Stimulated activated CD4-positive, alpha-beta T cell treated with anti-CD3 and anti-CD28 coated beads, TNF-alpha, amount 100 ng/mL, for 1 hour (primary cell): ENCODE measurements around the gene EVA1A.

Experiments
- DNase-seq, 3 donors: peaks; one replicate each; pipeline ENCODE4 v3.0.0-alpha.2; 2020; ENCODE audit warnings: low read depth in 3 of 3, low spot score in 1 of 3

Gene EVA1A

GRCh38 chr2:75518638-75519465 lies 41.9 kb downstream of the EVA1A start:
- DNase-seq: no peak

GRCh38 chr2:75517547-75518230 lies 43.0 kb downstream of the EVA1A start:
- DNase-seq: no peak

DNA sequence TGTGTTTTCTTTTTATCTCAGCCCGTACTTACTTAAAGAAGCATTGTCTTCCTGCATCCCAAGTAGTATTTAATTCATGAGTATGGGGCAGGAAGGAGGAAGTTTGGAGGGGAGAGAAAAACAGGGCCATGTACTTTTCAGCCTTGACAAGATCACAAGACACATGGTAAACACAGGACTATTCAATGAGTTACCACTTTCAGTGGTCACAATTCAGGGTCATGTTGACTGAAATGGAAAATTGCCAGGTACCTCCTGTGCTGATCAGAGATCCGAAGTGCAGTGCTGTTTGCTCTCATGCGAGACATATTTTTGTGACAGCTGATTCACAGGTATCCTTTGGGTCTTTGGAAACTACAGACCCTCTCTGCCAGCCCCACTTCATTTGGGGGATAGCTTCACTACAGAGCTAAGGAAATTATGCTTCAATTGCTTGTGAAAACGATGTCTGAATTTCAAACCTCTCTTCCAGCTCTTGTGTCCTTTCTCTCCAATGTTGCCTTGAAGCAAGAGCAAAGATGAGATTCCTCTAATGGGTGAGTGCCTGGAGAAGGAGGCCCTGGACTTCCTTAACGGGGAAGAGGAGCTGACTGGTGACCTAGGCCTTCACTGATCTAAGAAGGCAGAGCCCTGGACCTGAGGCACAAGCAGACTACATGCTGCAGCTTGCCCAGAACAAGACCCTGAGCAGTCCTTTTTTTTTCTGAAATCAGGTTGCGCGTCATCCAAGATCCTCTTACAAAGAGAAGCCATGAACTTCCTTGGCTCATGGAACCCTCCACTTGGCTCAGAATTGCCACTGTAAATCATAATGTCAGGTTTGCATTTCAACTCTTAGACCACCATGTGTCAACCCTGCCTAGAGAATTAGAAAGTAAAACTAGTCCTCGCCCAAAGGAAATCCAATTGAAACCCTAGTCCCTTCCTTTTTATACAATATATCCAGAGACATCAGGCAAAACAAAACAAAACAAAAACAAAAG lies 44.1 kb downstream of the EVA1A start:
- DNase-seq: no peak

DNA sequence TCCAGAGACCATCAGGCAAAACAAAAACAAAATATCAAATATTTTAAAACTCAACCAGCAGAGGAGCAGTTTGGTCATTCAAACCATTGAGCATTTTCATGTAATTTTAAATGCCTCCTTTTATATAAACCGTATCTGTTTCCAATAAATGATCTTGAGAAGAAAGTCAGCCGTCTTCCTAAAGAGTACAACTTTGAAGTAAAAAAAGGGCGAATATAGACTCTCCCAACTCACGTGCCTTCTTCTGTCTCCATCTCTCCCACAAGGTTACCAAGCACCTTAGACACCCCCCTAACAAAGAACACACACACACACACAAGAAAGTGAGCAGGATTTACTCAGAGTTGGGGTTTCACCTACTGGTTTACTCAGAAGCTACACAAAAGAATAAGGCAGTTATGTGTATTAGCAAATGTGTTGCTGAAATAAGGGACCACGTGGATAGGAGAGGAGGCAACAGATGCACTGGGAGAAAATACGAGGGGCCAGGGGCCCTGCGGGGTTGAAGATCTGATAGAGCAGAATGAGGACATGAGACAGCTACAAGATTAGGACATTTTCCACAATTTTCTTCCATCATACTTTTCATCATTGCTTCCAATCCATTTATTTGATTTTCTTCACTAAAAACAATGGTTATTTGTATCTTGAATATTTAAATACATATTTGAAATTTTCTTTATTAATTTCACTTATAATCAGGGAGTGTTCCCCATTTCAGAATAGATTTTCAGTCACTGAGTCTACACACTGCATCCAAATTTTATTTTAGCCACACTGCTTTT lies 45.0 kb downstream of the EVA1A start:
- no peak for DNase-seq

DNA sequence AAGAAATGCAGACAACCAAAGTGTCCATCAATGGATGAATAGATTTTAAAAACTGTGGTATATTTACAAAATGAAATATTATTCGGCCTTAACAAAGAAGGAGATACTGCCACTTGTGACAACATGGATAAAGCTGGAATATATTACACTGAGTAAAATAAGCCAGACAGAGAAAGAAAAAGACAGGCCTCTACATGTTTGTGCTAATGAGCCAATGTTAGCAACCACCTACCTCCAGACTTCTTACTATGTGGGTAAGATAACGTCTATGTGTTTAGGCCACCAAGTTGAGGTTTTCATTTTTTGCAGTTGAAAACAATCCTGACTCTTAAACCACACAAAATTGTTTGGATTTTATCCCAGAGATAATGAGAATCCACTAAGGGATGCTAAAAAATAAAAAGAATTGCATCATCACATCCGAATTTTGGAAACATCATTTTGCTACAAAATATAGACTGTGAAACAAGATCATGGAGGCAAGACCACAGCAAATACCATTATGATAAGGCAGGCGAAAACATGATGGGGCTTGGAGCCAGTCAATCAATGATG lies 47.0 kb downstream of the EVA1A start:
- DNase-seq: no peak

DNA sequence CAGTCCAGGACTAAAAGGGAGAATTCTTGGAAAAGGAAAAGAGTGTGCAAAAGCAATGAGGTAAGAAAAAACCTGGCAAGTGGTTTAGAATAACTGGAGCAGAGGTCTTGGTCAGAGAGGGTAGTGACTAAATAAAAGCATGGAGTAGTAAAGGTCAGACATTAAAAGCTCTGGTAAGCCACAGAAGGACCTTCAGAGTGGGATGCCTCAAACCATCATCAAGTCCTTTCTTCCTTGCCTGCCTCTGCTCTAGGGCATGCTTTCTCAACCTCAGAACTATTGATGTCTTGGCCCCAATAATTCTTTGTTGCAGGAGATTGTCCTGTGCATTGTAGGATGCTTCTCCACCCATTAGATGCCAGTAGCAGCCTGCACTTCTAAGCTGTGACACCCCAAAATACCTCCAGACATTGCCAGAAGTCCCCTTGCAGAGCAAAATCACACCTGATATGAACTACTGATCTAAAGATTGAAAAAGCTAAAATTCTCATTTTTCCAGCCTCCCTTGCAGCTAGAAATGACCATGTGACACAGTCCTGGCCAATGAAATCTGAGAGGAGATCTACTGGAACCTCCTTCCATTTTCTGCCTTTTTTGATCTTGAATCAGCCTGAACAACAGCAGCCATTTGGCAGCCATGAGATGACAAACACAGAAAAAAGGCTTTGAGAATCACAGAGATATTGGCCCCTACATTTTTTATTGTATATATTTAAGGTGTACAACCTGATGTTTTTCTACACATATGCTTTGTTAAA lies 48.1 kb downstream of the EVA1A start:
- no peak for DNase-seq

GRCh38 chr2:75506101-75506697 lies 54.5 kb downstream of the EVA1A start:
- no peak for DNase-seq

DNA sequence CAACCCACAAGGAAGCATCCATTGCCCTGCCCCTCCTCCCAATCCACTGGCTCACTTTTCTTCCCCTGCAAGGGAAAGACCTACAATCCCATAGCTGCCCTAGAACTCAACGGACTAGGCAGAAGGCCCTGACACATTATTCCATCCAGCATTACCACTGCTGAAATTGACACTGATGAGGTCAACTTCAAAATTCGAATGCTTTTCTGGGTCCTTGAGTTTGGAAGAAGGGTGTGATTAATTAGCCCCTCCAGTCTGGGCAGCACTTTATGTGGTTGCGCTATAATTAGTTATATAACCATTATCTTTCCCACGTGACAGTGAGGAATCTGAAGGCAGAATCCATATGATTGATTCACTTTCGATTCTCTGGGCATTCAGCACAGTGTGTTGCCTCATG lies 55.7 kb downstream of the EVA1A start:
- DNase-seq: no peak

GRCh38 chr2:75503048-75503607 lies 57.6 kb downstream of the EVA1A start:
- DNase-seq: no peak

GRCh38 chr2:75500633-75501032 lies 60.1 kb downstream of the EVA1A start:
- DNase-seq: no peak

DNA sequence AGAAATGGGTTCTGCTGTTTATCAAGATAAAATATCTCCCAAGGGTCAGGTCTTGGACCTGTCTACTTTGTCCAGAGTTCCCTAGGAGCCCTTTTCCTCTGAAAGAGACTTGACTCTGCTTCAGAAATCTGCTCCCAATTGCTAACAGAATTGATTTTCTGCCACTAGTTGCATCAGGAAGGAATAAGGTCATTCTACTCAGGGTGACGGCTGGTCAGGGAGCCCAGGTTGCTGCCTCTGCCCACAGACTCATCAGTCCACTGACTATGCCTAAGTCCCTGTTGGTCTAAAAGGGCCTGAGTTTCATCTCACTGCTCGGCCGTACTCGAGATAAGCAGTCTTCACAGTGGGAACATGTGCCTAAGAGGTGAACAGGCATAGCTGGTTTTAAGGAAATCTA lies 61.2 kb downstream of the EVA1A start:
- no peak for DNase-seq

- DNase-seq: no peak
Measured at GRCh38 chr2:75498907-75499306, 61.8 kb downstream of the EVA1A start.

DNA sequence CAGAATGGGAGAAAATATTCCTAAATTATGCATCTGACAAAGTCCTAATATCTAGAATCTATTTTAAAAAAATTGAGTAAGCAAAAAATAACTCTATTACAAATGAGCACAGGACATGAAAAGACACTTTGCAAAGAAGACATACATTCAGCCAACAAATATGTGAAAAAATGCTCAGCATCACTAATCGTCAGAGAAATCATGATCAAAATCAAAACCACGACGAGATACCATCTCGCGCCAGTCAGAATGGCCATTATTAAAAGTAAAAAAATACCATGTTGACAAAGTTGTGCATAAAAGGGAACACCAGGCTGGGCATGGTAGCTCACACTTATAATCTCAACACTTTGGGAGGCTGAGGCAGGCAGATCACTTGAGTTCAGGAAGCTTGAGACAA lies 63.5 kb downstream of the EVA1A start:
- no peak for DNase-seq

DNA sequence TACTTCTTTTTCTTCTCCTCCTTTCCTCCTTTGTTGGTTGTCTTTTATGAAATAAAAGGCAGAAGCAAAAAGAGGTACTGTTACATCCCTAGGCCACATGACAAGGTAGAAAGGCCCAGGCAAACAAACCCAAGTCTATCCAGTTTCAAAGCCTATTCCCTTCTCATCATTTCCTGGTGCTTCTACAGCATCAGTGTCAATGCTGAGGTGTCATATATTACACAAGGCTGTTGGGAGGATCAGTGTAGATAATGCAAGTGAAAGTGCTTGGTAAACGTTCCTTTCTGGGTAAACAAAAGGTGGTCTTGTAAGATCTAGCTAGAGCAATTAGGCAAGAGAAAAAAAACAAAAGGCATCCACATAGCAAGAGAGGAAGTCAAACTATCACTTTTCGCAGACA lies 64.9 kb downstream of the EVA1A start:
- DNase-seq: no peak

DNA sequence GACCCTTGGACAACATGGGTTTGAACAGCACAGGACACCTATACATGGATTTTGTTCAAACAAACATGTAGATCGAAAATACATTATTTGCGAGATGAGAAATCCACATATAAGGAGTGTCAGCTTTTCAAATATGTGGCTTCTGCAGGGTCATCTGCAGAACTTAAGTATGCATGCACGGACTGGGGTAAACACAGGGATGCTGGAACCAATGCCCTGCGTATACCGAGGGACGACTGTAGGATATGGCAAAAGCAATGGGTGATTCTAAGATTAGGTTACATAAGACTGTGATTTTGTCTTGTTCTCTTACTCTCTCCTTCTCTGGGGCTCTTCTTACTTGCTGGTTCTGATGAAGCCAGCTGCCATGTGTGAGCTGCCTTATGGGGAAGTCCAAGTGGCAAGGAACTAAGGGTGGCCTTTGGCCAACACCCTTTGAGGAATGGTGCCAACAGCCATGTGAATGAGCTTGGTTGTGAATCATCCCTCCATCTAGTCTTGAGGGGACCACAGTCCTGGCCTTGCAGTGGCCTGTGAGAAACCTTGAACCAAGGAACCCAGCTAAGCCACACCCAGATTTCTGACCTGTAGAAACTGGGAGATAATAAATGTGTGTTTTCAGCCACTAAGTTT lies 66.5 kb downstream of the EVA1A start:
- DNase-seq: no peak

DNA sequence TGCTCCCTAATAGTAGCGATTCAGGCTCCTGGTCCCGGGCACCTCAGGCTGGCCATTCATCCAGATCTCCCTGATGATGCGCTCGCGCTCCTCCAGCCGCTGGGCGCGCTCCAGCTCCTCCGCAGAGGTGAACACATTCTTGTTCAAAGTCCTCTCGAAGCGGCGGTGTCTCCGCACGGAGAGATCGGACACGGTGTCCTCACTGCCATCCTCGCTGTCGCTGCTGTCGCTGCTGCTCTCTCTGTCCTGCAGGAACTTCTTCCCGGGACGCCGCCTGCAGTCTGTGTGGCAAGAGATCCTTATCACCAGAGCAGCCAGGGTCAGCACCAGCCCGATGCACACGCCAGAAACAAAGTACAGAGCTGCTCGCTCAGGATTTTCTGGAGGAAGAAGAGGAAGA lies 67.5 kb downstream of the EVA1A start:
- DNase-seq: no peak

- no peak for DNase-seq
Measured at GRCh38 chr2:75491129-75491753, 69.5 kb downstream of the EVA1A start.

- DNase-seq: no peak
Measured at GRCh38 chr2:75489721-75490120, 71.0 kb downstream of the EVA1A start.
